WTC11 (cell line): ENCODE results near the gene PSORS1C1. TPM values are rescaled to one million over a fixed set of nuclear protein-coding genes. Genes with fewer than 3 reads are reported as not detected.
A peak's percentile ranks its signal among the peaks of the same experiment; 100 is the strongest.

Experiments used
- ATAC-seq: fragments of 200-7000 bp; cut with Tn5 transposase; 2 replicates; pipeline ENCODE4 v1.10.0; 2021; ENCODE audit warnings: mild to moderate bottlenecking, moderate library complexity
- CTCF ChIA-PET: fragments of 300-600 bp; sonication (Branson Sonifier 250); formaldehyde crosslinking; loops from one replicate; lab custom pipeline; 2021; ENCODE audit warnings: antibody characterized with exemption; lab: Charles Lee
- POLR2A ChIA-PET: fragments of 350-600 bp; sonication (Branson Sonifier 250); formaldehyde crosslinking; loops from one replicate; lab custom pipeline; 2021; ENCODE audit warnings: antibody characterized with exemption; lab: Charles Lee
- DNase-seq: peaks from one replicate; pipeline ENCODE4 v3.0.0; 2021; ENCODE audit warnings: low spot score
- H3K27ac Mint-ChIP-seq: 2 replicates; pipeline ENCODE4 v1.8.0; 2021; ENCODE audit warnings: mixed read lengths
- H3K27me3 Mint-ChIP-seq: 2 replicates; pipeline ENCODE4 v1.8.0; 2021; ENCODE audit warnings: low read depth, mild to moderate bottlenecking, moderate library complexity, mixed read lengths
- H3K36me3 Mint-ChIP-seq: 2 replicates; pipeline ENCODE4 v1.8.0; 2021; ENCODE audit warnings: mixed read lengths
- H3K4me1 Mint-ChIP-seq: 2 replicates; pipeline ENCODE4 v1.8.0; 2022; ENCODE audit warnings: mixed read lengths
- H3K4me3 Mint-ChIP-seq: 2 replicates; pipeline ENCODE4 v1.8.0; 2021; ENCODE audit warnings: mild to moderate bottlenecking, moderate library complexity, mixed read lengths
- H3K9me3 Mint-ChIP-seq: 2 replicates; pipeline ENCODE4 v1.8.0; 2021; ENCODE audit warnings: mixed read lengths
- AR ChIP-seq: fragments of 250-450 bp; sonication (Bioruptor Pico); IDR thresholded peaks from 2 replicates; pipeline ENCODE4 v1.9.0; 2021; ENCODE audit warnings: mild to moderate bottlenecking
- ATF3 ChIP-seq: sonication (generic); formaldehyde crosslinking; conservative IDR thresholded peaks from 2 replicates; pipeline ENCODE4 v1.8.1; 2022; ENCODE audit warnings: mild to moderate bottlenecking, missing genetic modification reagents
- CREB1 ChIP-seq: sonication (generic); formaldehyde crosslinking; IDR thresholded peaks from 2 replicates; pipeline ENCODE4 v1.8.0; 2023; ENCODE audit warnings: mild to moderate bottlenecking, missing genetic modification reagents
- ERG ChIP-seq: fragments of 250-450 bp; sonication (Bioruptor Pico); IDR thresholded peaks from 2 replicates; pipeline ENCODE4 v1.8.0; 2021; ENCODE audit warnings: mild to moderate bottlenecking
- ESRRA ChIP-seq: sonication (generic); formaldehyde crosslinking; IDR thresholded peaks from 2 replicates; pipeline ENCODE4 v1.8.1; 2022; ENCODE audit warnings: mild to moderate bottlenecking, missing genetic modification reagents, borderline replicate concordance
- GRHL2 ChIP-seq: fragments of 250-450 bp; sonication (Bioruptor Pico); IDR thresholded peaks from 2 replicates; pipeline ENCODE4 v1.8.0; 2022; ENCODE audit warnings: mild to moderate bottlenecking, moderate library complexity; ENCODE audit not compliant: insufficient replicate concordance, severe bottlenecking
- HMGA2 ChIP-seq: fragments of 250-450 bp; sonication (Bioruptor Pico); IDR thresholded peaks from 2 replicates; pipeline ENCODE4 v1.4.0; 2021; ENCODE audit warnings: mild to moderate bottlenecking, moderate library complexity
- MLX ChIP-seq: sonication (generic); formaldehyde crosslinking; IDR thresholded peaks from 2 replicates; pipeline ENCODE4 v1.8.1; 2023; ENCODE audit warnings: mild to moderate bottlenecking, missing genetic modification reagents, moderate library complexity
- MYBL2 ChIP-seq: sonication (generic); formaldehyde crosslinking; IDR thresholded peaks from 2 replicates; pipeline ENCODE4 v1.8.1; 2023; ENCODE audit warnings: mild to moderate bottlenecking, moderate library complexity, missing genetic modification reagents
- NFATC4 ChIP-seq: fragments of 250-450 bp; sonication (Bioruptor Pico); IDR thresholded peaks from 2 replicates; pipeline ENCODE4 v1.9.0; 2021; ENCODE audit warnings: mild to moderate bottlenecking
- NFYB ChIP-seq: sonication (generic); formaldehyde crosslinking; conservative IDR thresholded peaks from 2 replicates; pipeline ENCODE4 v1.8.0; 2022; ENCODE audit warnings: low read depth, missing genetic modification reagents
- PRDM15 ChIP-seq: sonication (generic); formaldehyde crosslinking; IDR thresholded peaks from 2 replicates; pipeline ENCODE4 v1.8.0; 2022; ENCODE audit warnings: missing genetic modification reagents
- ZNF396 ChIP-seq: fragments of 250-450 bp; sonication (Bioruptor Pico); IDR thresholded peaks from 2 replicates; pipeline ENCODE4 v1.8.0; 2021; ENCODE audit warnings: mild to moderate bottlenecking, moderate library complexity, borderline replicate concordance
- ZNF416 ChIP-seq: fragments of 250-450 bp; sonication (Bioruptor Pico); IDR thresholded peaks from 2 replicates; pipeline ENCODE4 v1.9.0; 2021; ENCODE audit warnings: mild to moderate bottlenecking, inconsistent platforms
- ZNF423 ChIP-seq: fragments of 250-450 bp; sonication (Bioruptor Pico); IDR thresholded peaks from 2 replicates; pipeline ENCODE4 v2.1.2; 2022; ENCODE audit warnings: mild to moderate bottlenecking, moderate library complexity
- ZNF512 ChIP-seq: sonication (generic); formaldehyde crosslinking; IDR thresholded peaks from 2 replicates; pipeline ENCODE4 v1.8.1; 2022; ENCODE audit warnings: missing genetic modification reagents, borderline replicate concordance
- ZNF671 ChIP-seq: fragments of 250-450 bp; sonication (Bioruptor Pico); IDR thresholded peaks from 2 replicates; pipeline ENCODE4 v1.8.0; 2021; ENCODE audit warnings: mild to moderate bottlenecking
- ZSCAN18 ChIP-seq: fragments of 250-450 bp; sonication (Bioruptor Pico); IDR thresholded peaks from 2 replicates; pipeline ENCODE4 v2.1.2; 2022; ENCODE audit warnings: mild to moderate bottlenecking, moderate library complexity
- total RNA-seq: library from RNA; stranded (reverse); gene quantifications from 3 replicates; pipeline ENCODE4 v1.2.3, GENCODE V29; 2021

Gene PSORS1C1
- total RNA-seq, 1 experiment from 2014 or later: 0.66 TPM

- TF ChIP-seq ZNF512: no peak
- peak; percentile 46; the same call in 1 of the 2 replicates for TF ChIP-seq ERG (CRISPR knock-in tag)
- no peak for TF ChIP-seq ATF3 (CRISPR knock-in tag)
- no peak for TF ChIP-seq HMGA2
- TF ChIP-seq ZNF671 (CRISPR knock-in tag): peak; percentile 26; the same call in 1 of the 2 replicates
- peak; percentile 33; the same call in 1 of the 2 replicates for TF ChIP-seq MLX (CRISPR knock-in tag)
- peak; percentile 47 for TF ChIP-seq NFATC4
- TF ChIP-seq PRDM15: no peak
- TF ChIP-seq ZNF416 (CRISPR knock-in tag): peak; percentile 44; the same call in 1 of the 2 replicates
- no peak for TF ChIP-seq GRHL2 (CRISPR knock-in tag)
- TF ChIP-seq ZNF396 (CRISPR knock-in tag): no peak
- no peak for TF ChIP-seq ZNF423 (CRISPR knock-in tag)
- no peak for TF ChIP-seq ESRRA
Measured at GRCh38 chr6:31161216-31162126, 46.9 kb downstream of the PSORS1C1 start (continued).

GRCh38 chr6:31162463-31163165, 48.0 kb downstream of the PSORS1C1 start:
- H3K27ac Mint-ChIP-seq: peak overlapping the region; percentile 92
- H3K4me1 Mint-ChIP-seq: peaks cover 60% of the 10 kb centered on the region
- no peak overlapping the region for H3K4me3 Mint-ChIP-seq
- CTCF ChIA-PET: interaction anchor here (0.8 to 3.0 kb wide), 5 partner anchors 9 to 204 kb away, joined by 3 to 16 read pairs (median 4); no protein-coding TSS in a partner anchor
- no peaks in the 10 kb centered on the region for H3K9me3 Mint-ChIP-seq
- DNase-seq (no peak), ATAC-seq (peak; percentile 3)
- H3K27me3 Mint-ChIP-seq: no peaks in the 10 kb centered on the region
- peaks cover 53% of the 10 kb centered on the region for H3K36me3 Mint-ChIP-seq
- POLR2A ChIA-PET: interaction anchor here (1.0 to 1.4 kb wide), 3 partner anchors 9 to 10 kb away, joined by 3 to 5 read pairs (median 5); no protein-coding TSS in a partner anchor
- TF ChIP-seq AR (CRISPR knock-in tag) (no peak), MYBL2 (CRISPR knock-in tag) (0 out of 2 replicates have a peak, but pooled peaks have one; percentile 9), NFYB (CRISPR knock-in tag) (no peak), ZSCAN18 (CRISPR knock-in tag) (no peak), ZNF512 (no peak), CREB1 (CRISPR knock-in tag) (no peak), ERG (CRISPR knock-in tag) (no peak)
